Measurements from ENCODE around the gene ZIM2. TPM values are rescaled to one million over a fixed set of nuclear protein-coding genes. Genes with fewer than 3 reads are reported as not detected.

The ZIM2 gene
- total and polyA plus RNA-seq, 4 donors: 3.1 to 7.8 (median 6.6) TPM

DNA sequence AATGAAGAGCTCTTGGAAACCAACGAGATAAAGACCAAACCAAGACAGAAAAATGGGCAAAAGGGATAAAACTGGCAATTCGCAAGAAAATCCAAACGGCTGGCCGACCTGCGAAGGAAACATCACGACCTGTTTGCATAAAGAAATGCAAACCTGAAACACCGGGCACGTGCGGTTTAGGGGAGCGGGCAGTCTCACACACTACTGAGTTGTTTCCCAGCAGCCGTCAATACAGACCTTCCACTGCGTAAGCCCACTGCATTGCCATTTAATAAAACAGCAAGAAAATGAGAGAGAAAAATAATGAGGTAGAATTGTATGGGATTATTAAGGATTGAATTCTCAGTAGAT, 642 bp upstream of the ZIM2 start:
- Histone ChIP-seq H3K27me3 (ENCODE audit: control insufficient read depth, insufficient read depth, low read length) (no peaks in the 10 kb centered on the region), H3K27ac (ENCODE audit: low read depth, low read length) (peak overlapping the region; percentile 37), H3K4me1 (ENCODE audit: control insufficient read depth, insufficient read depth, low read length) (peaks cover 16% of the 10 kb centered on the region), H3K9me3 (ENCODE audit: control insufficient read depth, insufficient read depth, low read length) (no peaks in the 10 kb centered on the region), H3K36me3 (ENCODE audit: control insufficient read depth, insufficient read depth, low read length) (no peaks in the 10 kb centered on the region), H3K4me3 (ENCODE audit: low read depth, low read length) (peak overlapping the region; percentile 77)
- DNase-seq (ENCODE audit: low read depth in 4 of 6, low spot score in 6 of 6): peak in 1 of 6 donors; percentile 77
- WGBS (ENCODE audit: insufficient coverage): 47% methylated on average over 10 of the region's 12 CpGs

GRCh38 chr19:56839652-56840450, 675 bp downstream of the ZIM2 start:
- H3K27ac ChIP-seq (ENCODE audit: low read depth, low read length): peak overlapping the region; percentile 95
- H3K4me1 ChIP-seq (ENCODE audit: control insufficient read depth, insufficient read depth, low read length): peaks cover 16% of the 10 kb centered on the region
- 36% methylated on average over 43 of the region's 48 CpGs for WGBS (ENCODE audit: insufficient coverage)
- H3K36me3 ChIP-seq (ENCODE audit: control insufficient read depth, insufficient read depth, low read length): peaks cover 2% of the 10 kb centered on the region
- no peaks in the 10 kb centered on the region for H3K27me3 ChIP-seq (ENCODE audit: control insufficient read depth, insufficient read depth, low read length)
- no peaks in the 10 kb centered on the region for H3K9me3 ChIP-seq (ENCODE audit: control insufficient read depth, insufficient read depth, low read length)
- DNase-seq (ENCODE audit: low read depth in 4 of 6, low spot score in 6 of 6): peak; percentile 84 to 99 (median 92)
- peak overlapping the region; percentile 77 for H3K4me3 ChIP-seq (ENCODE audit: low read depth, low read length)

GRCh38 chr19:56838909-56839651, 1.4 kb downstream of the ZIM2 start:
- Histone ChIP-seq H3K4me3 (ENCODE audit: low read depth, low read length) (peak overlapping the region; percentile 77), H3K4me1 (ENCODE audit: control insufficient read depth, insufficient read depth, low read length) (peaks cover 16% of the 10 kb centered on the region), H3K27ac (ENCODE audit: low read depth, low read length) (peak overlapping the region; percentile 97), H3K9me3 (ENCODE audit: control insufficient read depth, insufficient read depth, low read length) (no peaks in the 10 kb centered on the region), H3K27me3 (ENCODE audit: control insufficient read depth, insufficient read depth, low read length) (no peaks in the 10 kb centered on the region), H3K36me3 (ENCODE audit: control insufficient read depth, insufficient read depth, low read length) (peaks cover 3% of the 10 kb centered on the region)
- WGBS (ENCODE audit: insufficient coverage): 45% methylated on average over 34 of the region's 34 CpGs
- peak; percentile 84 to 100 (median 92) for DNase-seq (ENCODE audit: low read depth in 4 of 6, low spot score in 6 of 6)

DNA sequence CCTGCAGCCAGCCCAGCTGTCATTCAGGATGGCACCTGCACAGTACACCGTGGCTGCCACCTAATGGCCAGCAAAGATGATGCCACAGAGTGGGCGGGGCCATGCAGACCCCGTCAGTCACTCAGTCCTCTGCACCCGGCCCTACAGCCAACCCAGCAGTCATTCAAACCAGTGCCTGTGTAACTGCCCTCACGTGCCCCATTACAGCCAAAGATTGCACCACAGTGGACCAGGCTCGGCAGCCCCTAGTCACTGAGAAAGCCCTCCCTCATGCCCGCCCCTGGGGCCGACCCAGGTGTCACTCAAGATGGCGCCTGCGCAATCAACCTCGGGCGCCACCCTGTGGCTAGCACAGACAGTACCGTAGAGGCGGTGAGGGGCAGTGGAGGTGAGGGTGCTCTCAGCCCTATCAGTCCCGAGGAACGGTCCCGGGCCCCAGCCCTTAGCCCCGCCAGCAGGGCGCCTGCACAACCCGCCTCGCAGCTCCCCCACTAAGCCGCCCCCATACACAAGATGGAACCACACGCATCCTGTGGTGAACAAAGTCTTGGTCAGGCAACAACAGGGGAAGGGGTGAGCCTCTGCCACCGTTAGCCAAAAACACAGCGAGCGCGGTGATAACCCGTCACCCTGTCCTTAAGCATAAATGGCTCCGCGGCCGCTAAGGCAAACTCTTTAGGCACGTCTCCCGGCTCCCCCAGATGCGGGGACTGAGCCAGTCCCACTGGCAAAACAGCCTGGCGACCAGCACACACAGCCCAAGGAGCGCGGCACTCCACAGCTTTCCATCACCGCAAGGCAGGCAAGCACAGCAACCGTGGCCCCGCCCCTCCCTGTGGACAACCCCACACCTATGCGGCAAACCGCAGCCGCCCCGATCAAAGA, 2.3 kb downstream of the ZIM2 start:
- peak in 3 of 6 donors; percentile 57 to 91 (median 91) for DNase-seq (ENCODE audit: low read depth in 4 of 6, low spot score in 6 of 6)
- 36% methylated on average over 44 of the region's 44 CpGs for WGBS (ENCODE audit: insufficient coverage)
- Histone ChIP-seq H3K4me1 (ENCODE audit: control insufficient read depth, insufficient read depth, low read length) (peaks cover 16% of the 10 kb centered on the region), H3K27ac (ENCODE audit: low read depth, low read length) (peak overlapping the region; percentile 97), H3K4me3 (ENCODE audit: low read depth, low read length) (peak overlapping the region; percentile 77), H3K27me3 (ENCODE audit: control insufficient read depth, insufficient read depth, low read length) (no peaks in the 10 kb centered on the region), H3K36me3 (ENCODE audit: control insufficient read depth, insufficient read depth, low read length) (peaks cover 6% of the 10 kb centered on the region), H3K9me3 (ENCODE audit: control insufficient read depth, insufficient read depth, low read length) (no peaks in the 10 kb centered on the region)

GRCh38 chr19:56837492-56838023, 3.0 kb downstream of the ZIM2 start:
- peak overlapping the region; percentile 97 for H3K27ac ChIP-seq (ENCODE audit: low read depth, low read length)
- DNase-seq (ENCODE audit: low read depth in 4 of 6, low spot score in 6 of 6): peak in 5 of 6 donors; percentile 47 to 94 (median 67)
- H3K4me3 ChIP-seq (ENCODE audit: low read depth, low read length): peak overlapping the region; percentile 77
- H3K4me1 ChIP-seq (ENCODE audit: control insufficient read depth, insufficient read depth, low read length): peaks cover 16% of the 10 kb centered on the region
- H3K27me3 ChIP-seq (ENCODE audit: control insufficient read depth, insufficient read depth, low read length): no peaks in the 10 kb centered on the region
- peaks cover 12% of the 10 kb centered on the region for H3K36me3 ChIP-seq (ENCODE audit: control insufficient read depth, insufficient read depth, low read length)
- H3K9me3 ChIP-seq (ENCODE audit: control insufficient read depth, insufficient read depth, low read length): no peaks in the 10 kb centered on the region
- 37% methylated on average over 25 of the region's 25 CpGs for WGBS (ENCODE audit: insufficient coverage)

DNA sequence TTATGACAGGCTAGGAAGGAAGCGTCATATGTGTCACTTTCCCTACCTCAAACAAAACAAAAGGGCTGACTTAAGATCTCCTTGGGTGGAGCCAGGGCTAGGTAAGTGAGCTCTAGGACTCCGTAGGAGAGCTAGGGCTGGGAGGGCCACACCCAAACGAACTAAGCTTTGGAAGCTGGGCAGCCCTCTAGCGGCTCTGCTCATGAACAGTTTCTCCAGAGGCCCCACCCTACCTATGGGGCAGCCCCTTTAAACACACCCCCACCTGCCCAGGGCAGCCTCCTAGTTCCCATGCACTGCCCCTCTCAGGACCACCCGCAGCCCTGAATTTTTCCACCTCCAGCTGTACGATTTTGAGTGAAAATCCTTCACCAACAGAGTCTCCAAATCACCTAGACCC, 3.5 kb downstream of the ZIM2 start:
- no peaks in the 10 kb centered on the region for H3K27me3 ChIP-seq (ENCODE audit: control insufficient read depth, insufficient read depth, low read length)
- H3K4me3 ChIP-seq (ENCODE audit: low read depth, low read length): peak overlapping the region; percentile 77
- peak in 1 of 6 donors; percentile 35 for DNase-seq (ENCODE audit: low read depth in 4 of 6, low spot score in 6 of 6)
- no peaks in the 10 kb centered on the region for H3K9me3 ChIP-seq (ENCODE audit: control insufficient read depth, insufficient read depth, low read length)
- peak overlapping the region; percentile 97 for H3K27ac ChIP-seq (ENCODE audit: low read depth, low read length)
- 56% methylated on average over 5 of the region's 6 CpGs for WGBS (ENCODE audit: insufficient coverage)
- peaks cover 15% of the 10 kb centered on the region for H3K36me3 ChIP-seq (ENCODE audit: control insufficient read depth, insufficient read depth, low read length)
- peaks cover 16% of the 10 kb centered on the region for H3K4me1 ChIP-seq (ENCODE audit: control insufficient read depth, insufficient read depth, low read length)

- H3K27ac ChIP-seq (ENCODE audit: low read depth, low read length): no peak overlapping the region
- no peaks in the 10 kb centered on the region for H3K9me3 ChIP-seq (ENCODE audit: control insufficient read depth, insufficient read depth, low read length)
- H3K4me1 ChIP-seq (ENCODE audit: control insufficient read depth, insufficient read depth, low read length): peaks cover 16% of the 10 kb centered on the region
- WGBS (ENCODE audit: insufficient coverage): 90% methylated on average over 2 of the region's 9 CpGs
- DNase-seq (ENCODE audit: low read depth in 4 of 6, low spot score in 6 of 6): no peak
- H3K36me3 ChIP-seq (ENCODE audit: control insufficient read depth, insufficient read depth, low read length): peaks cover 15% of the 10 kb centered on the region
- no peak overlapping the region for H3K4me3 ChIP-seq (ENCODE audit: low read depth, low read length)
- H3K27me3 ChIP-seq (ENCODE audit: control insufficient read depth, insufficient read depth, low read length): no peaks in the 10 kb centered on the region
These were observed 4.5 kb downstream of the ZIM2 start for GRCh38 chr19:56836059-56836458.

DNA sequence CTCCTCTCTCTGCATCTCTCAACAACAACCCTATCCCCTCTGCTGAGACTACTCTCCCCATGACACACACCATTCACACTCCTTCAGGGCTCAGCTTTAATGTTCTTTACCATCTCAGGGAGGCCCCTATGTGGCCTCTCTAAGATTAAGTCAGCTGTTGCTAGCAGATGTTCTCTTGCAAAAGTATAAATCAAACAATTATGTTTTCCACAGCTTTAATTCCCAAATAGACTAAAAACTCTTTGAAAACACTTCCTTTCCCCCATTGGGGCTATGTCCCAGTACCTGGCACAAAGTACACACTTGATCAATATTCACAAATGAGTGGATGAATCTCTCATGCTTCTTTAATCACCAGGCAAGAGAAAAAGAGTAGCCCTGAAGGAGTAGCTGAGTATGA, 5.1 kb downstream of the ZIM2 start:
- no peak overlapping the region for H3K4me3 ChIP-seq (ENCODE audit: low read depth, low read length)
- H3K27me3 ChIP-seq (ENCODE audit: control insufficient read depth, insufficient read depth, low read length): no peaks in the 10 kb centered on the region
- no peaks in the 10 kb centered on the region for H3K9me3 ChIP-seq (ENCODE audit: control insufficient read depth, insufficient read depth, low read length)
- no peak overlapping the region for H3K27ac ChIP-seq (ENCODE audit: low read depth, low read length)
- peaks cover 15% of the 10 kb centered on the region for H3K36me3 ChIP-seq (ENCODE audit: control insufficient read depth, insufficient read depth, low read length)
- no peak for DNase-seq (ENCODE audit: low read depth in 4 of 6, low spot score in 6 of 6)
- H3K4me1 ChIP-seq (ENCODE audit: control insufficient read depth, insufficient read depth, low read length): peaks cover 16% of the 10 kb centered on the region
